Adipocyte (in vitro differentiated cells): ENCODE data around the gene ANO10.
A peak's percentile ranks its signal among the peaks of the same experiment; 100 is the strongest.

Experiments
- DNase-seq: peaks from one replicate; pipeline ENCODE4 v3.0.0-alpha.2; 2015; ENCODE audit warnings: low read depth
- H3K27me3 ChIP-seq: replicated peaks from 2 replicates; pipeline ENCODE4 v1.7.0; 2013; ENCODE audit warnings: mild to moderate bottlenecking, low read length, moderate library complexity; ENCODE audit not compliant: control insufficient read depth, insufficient read depth
- H3K36me3 ChIP-seq: 2 replicates; pipeline ENCODE4 v1.7.0; 2013; ENCODE audit warnings: low read length, mild to moderate bottlenecking, moderate library complexity; ENCODE audit not compliant: control insufficient read depth, insufficient read depth, severe bottlenecking
- H3K4me1 ChIP-seq: 2 replicates; pipeline ENCODE4 v1.7.0; 2013; ENCODE audit warnings: mild to moderate bottlenecking, low read length, moderate library complexity; ENCODE audit not compliant: control insufficient read depth, insufficient read depth
- H3K4me3 ChIP-seq: 2 replicates; pipeline ENCODE4 v1.7.0; 2013; ENCODE audit warnings: mild to moderate bottlenecking, low read length, moderate library complexity
- H3K9ac ChIP-seq: 2 replicates; pipeline ENCODE4 v1.7.0; 2013; ENCODE audit warnings: mild to moderate bottlenecking, low read length, moderate library complexity
- H3K9me3 ChIP-seq: 2 replicates; pipeline ENCODE4 v1.7.0; 2013; ENCODE audit warnings: mild to moderate bottlenecking, low read length, moderate library complexity; ENCODE audit not compliant: control insufficient read depth

ANO10 gene

GRCh38 chr3:43409506-43409905 is 212.3 kb downstream of the ANO10 start:
- Histone ChIP-seq H3K9me3 (no peaks in the 10 kb centered on the region), H3K4me3 (no peak overlapping the region), H3K36me3 (no peaks in the 10 kb centered on the region), H3K9ac (no peak overlapping the region), H3K4me1 (no peaks in the 10 kb centered on the region), H3K27me3 (no peaks in the 10 kb centered on the region)
- DNase-seq, result no peak

DNA sequence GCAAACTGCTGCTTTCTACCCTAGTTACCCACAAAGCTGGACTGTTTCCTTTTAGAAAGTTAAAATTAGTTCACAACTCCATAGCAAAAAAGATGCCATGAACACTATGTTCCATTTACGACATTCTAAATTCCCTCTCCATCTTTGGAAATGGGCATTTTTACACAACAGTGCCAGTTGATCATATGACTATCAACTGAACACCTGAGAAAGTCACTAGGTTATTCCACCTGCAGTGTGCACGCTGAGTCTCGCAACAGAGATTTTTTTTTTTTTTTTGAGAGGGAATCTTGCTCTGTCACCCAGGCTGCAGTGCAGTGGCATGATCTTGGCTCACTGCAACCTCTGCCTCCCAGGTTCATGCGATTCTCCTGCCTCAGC is 215.2 kb downstream of the ANO10 start:
- Histone ChIP-seq H3K36me3 (no peaks in the 10 kb centered on the region), H3K9ac (no peak overlapping the region), H3K4me3 (no peak overlapping the region), H3K4me1 (no peaks in the 10 kb centered on the region), H3K27me3 (no peaks in the 10 kb centered on the region), H3K9me3 (no peaks in the 10 kb centered on the region)
- no peak for DNase-seq

- Histone ChIP-seq H3K4me3 (no peak overlapping the region), H3K9me3 (no peaks in the 10 kb centered on the region), H3K27me3 (no peaks in the 10 kb centered on the region), H3K36me3 (no peaks in the 10 kb centered on the region), H3K4me1 (no peaks in the 10 kb centered on the region), H3K9ac (no peak overlapping the region)
- DNase-seq, result no peak
Measured at GRCh38 chr3:43405888-43406642, 215.7 kb downstream of the ANO10 start.

DNA sequence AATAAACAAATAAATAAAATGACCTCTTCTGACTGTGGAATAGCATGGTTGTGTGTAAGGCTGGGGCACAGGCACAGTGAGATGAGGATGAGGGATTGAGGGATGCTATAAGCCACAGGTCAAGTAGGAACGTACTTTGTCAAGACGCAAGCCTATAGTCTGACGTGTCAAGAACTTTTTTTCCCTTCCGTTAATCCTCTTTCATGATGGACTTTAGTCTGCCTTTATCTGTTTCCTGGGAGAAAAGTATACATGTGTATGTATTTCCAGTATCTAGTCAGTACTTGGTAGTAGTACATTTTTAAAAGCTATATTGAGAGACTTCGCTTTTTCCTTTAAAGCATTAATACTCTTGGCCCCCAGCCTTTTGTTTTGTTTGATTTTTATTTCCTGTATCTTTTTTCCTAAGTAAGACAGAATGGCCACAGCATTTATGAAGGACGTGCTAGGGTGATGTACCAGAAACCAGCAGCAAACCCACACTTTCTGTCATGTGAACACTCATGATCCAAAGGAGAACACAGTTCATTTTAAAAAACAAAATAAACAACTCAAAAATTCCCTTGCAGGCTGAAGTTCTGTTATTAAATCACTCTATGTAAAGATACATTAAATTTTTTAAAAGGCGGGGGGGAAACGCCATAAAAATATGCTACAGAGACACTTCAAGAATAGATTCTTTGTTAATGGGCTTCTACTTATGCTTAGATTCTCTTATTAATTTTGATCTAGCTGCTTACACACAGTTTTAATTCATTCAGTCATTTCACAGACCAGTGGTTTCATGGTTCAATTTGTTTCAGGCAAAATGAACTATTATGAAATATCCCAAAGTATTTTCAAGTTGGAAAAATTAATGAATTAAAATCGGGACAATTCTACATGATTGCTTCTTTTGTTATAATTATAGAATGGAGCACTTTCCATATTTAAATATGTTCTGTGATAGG is 220.8 kb downstream of the ANO10 start:
- Histone ChIP-seq H3K4me3 (no peak overlapping the region), H3K36me3 (no peaks in the 10 kb centered on the region), H3K9ac (no peak overlapping the region), H3K4me1 (no peaks in the 10 kb centered on the region), H3K9me3 (no peaks in the 10 kb centered on the region), H3K27me3 (no peaks in the 10 kb centered on the region)
- DNase-seq, result no peak

DNA sequence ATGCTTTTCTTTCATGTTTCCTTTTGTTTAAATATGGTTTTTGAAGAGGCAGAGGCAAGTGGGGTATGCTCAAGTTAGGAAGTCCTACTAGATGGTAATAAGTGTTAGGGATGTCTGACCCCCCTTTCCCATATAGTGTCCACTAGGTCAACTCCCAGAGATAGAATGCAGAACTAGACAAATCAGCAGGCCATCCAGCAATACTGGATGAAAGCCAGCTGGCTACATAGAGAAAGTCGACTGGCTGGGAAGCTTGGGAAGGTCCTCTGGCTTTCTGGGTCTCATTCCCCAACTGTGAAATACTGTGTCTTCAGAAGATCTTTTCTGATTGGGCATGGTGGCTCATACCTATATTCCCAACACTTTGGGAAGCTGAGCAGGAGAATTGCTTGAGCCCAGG is 221.6 kb downstream of the ANO10 start:
- H3K4me3 ChIP-seq, result no peak overlapping the region
- no peak for DNase-seq
- H3K36me3 ChIP-seq, result no peaks in the 10 kb centered on the region
- no peaks in the 10 kb centered on the region for H3K4me1 ChIP-seq
- H3K27me3 ChIP-seq, result no peaks in the 10 kb centered on the region
- no peaks in the 10 kb centered on the region for H3K9me3 ChIP-seq
- no peak overlapping the region for H3K9ac ChIP-seq

- Histone ChIP-seq H3K4me3 (no peak overlapping the region), H3K36me3 (no peaks in the 10 kb centered on the region), H3K4me1 (no peaks in the 10 kb centered on the region), H3K27me3 (no peaks in the 10 kb centered on the region), H3K9ac (no peak overlapping the region), H3K9me3 (no peaks in the 10 kb centered on the region)
- DNase-seq, result no peak
Measured at GRCh38 chr3:43399034-43399433, 222.8 kb downstream of the ANO10 start.

GRCh38 chr3:43394041-43394554 is 227.7 kb downstream of the ANO10 start:
- Histone ChIP-seq H3K9ac (no peak overlapping the region), H3K27me3 (no peaks in the 10 kb centered on the region), H3K36me3 (no peaks in the 10 kb centered on the region), H3K4me3 (no peak overlapping the region), H3K4me1 (no peaks in the 10 kb centered on the region), H3K9me3 (no peaks in the 10 kb centered on the region)
- peak; percentile 41 for DNase-seq

DNA sequence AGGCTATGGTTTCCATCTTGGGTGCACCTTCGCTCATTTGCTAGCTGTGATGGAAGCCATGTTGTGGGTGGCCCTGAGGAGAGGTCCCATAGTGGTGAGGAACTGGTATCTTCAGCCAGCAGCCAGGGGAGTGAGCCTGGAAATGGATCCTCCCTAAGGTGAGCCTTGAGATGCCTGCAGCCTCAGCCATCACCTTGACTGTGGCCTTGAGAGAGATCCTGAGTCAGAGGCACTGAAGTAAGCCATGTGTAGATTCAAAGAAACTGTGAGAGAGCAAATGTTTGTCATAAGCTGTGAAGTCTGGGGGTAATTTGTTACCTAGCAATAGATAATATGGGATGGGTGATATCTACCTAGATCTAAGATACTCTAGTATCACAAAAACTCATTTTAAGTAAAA is 230.2 kb downstream of the ANO10 start:
- Histone ChIP-seq H3K4me1 (no peaks in the 10 kb centered on the region), H3K9me3 (no peaks in the 10 kb centered on the region), H3K36me3 (no peaks in the 10 kb centered on the region), H3K4me3 (no peak overlapping the region), H3K9ac (no peak overlapping the region), H3K27me3 (no peaks in the 10 kb centered on the region)
- DNase-seq, result no peak

GRCh38 chr3:43390255-43390588 is 231.6 kb downstream of the ANO10 start:
- Histone ChIP-seq H3K4me3 (no peak overlapping the region), H3K9ac (no peak overlapping the region), H3K27me3 (no peaks in the 10 kb centered on the region), H3K9me3 (peaks cover under 1% of the 10 kb centered on the region), H3K4me1 (no peaks in the 10 kb centered on the region), H3K36me3 (no peaks in the 10 kb centered on the region)
- DNase-seq, result no peak

DNA sequence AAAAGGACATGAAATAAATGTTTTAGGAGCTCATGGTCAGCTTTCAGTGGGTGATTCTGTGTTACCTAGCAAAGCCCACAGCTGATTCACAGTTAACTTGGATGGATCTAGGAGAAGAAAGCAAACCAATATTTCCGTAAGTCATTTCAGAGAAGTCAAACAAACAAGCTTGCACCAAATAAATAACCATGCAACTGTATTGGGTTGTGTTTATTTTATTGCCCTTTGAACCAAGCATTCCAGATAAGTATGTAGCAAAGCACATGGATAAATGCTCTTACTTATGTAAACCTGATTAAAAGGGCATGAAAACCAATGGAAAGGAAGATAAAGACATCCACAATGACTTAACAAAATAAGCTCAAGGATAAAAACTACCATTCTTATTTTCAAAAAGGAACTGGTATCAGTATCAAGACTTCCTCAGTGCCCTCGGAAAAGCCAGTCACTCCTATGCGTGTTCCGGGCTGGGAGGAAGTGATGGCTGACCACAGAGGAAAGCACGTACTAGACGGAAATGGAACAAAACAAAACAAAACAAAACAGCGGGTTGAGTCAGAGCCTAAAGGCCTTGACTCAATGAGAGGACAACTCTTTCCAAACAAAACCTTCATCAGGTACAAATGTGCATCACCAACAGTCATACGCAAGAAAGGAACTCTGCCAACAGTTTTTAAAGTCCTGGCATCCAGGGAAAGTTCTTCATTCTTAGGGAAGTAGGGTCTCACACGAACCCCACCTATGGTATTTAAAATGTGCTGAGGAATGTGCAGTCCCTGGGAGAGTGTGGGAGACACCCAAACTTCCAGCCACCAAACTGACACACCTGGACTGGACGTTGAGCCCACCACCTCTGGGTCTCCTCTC is 232.2 kb downstream of the ANO10 start:
- H3K27me3 ChIP-seq, result no peaks in the 10 kb centered on the region
- no peaks in the 10 kb centered on the region for H3K36me3 ChIP-seq
- H3K4me1 ChIP-seq, result no peaks in the 10 kb centered on the region
- no peak overlapping the region for H3K4me3 ChIP-seq
- DNase-seq, result peak; percentile 56
- peaks cover 3% of the 10 kb centered on the region for H3K9me3 ChIP-seq
- H3K9ac ChIP-seq, result no peak overlapping the region

- Histone ChIP-seq H3K9ac (no peak overlapping the region), H3K4me3 (no peak overlapping the region), H3K36me3 (no peaks in the 10 kb centered on the region), H3K4me1 (no peaks in the 10 kb centered on the region), H3K27me3 (no peaks in the 10 kb centered on the region), H3K9me3 (peaks cover 3% of the 10 kb centered on the region)
- peak; percentile 30 for DNase-seq
Measured at GRCh38 chr3:43388915-43389314, 232.9 kb downstream of the ANO10 start.
